Umbilical cord (tissue), 2 donors: ENCODE measurements around the gene MAP3K14. TPM values are rescaled to one million over a fixed set of nuclear protein-coding genes. Genes with fewer than 3 reads are reported as not detected.

Experiments used
- DNase-seq: peaks from one replicate; pipeline ENCODE4 v3.0.0-alpha.2; 2015; ENCODE audit warnings: low spot score
- total RNA-seq: library from RNA; depleted of rRNA; stranded (reverse); fragments of >200 nt; gene quantifications from one replicate; pipeline ENCODE4 v1.2.3, GENCODE V29; 2014; ENCODE audit warnings: low replicate concordance; ENCODE audit not compliant: insufficient read depth

MAP3K14 gene
- total RNA-seq, 1 donor from 2014 or later: 0.96 TPM

- no peak for DNase-seq
Measured at GRCh38 chr17:45223539-45224528, 93.0 kb downstream of the MAP3K14 start.

DNA sequence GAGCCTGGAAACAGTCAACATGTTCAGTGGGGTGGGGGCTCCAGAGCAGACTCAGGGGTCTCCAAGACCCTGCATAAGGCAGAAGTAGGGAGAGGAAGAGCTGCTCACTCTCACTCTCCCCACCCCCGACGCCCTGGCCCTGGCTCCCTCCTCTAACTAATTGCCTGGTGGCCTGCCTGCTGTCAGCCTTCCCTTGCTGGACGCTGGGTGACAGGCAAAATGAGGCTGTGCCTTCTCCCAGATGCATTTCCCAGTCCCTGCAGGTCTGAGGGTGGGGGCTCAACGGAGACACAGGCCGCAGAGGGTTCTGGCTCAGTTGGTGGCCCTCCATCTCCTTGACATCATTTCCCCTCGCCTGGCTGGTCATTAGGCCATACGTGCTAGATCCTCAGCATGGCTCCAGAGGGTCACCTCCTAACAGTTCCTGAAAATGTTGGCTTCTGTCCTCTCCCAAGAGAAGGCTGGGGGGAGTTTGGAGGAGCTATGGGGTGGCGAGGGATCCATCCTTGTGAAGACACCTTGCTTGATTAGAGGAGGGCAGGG lies 93.8 kb downstream of the MAP3K14 start:
- DNase-seq: no peak

- DNase-seq: no peak
Measured at GRCh38 chr17:45222289-45222995, 94.4 kb downstream of the MAP3K14 start.

DNA sequence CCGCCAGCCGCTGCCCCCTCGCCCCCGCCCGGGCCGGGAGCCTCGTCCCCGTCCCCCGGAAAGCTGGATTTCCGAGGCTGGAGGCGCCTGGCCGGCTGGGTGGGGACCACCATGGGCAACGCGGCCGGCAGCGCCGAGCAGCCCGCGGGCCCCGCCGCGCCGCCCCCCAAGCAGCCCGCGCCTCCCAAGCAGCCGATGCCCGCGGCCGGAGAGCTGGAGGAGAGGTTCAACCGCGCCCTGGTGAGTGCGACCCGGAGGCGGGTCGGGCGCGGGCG lies 94.9 kb downstream of the MAP3K14 start:
- DNase-seq: no peak

DNA sequence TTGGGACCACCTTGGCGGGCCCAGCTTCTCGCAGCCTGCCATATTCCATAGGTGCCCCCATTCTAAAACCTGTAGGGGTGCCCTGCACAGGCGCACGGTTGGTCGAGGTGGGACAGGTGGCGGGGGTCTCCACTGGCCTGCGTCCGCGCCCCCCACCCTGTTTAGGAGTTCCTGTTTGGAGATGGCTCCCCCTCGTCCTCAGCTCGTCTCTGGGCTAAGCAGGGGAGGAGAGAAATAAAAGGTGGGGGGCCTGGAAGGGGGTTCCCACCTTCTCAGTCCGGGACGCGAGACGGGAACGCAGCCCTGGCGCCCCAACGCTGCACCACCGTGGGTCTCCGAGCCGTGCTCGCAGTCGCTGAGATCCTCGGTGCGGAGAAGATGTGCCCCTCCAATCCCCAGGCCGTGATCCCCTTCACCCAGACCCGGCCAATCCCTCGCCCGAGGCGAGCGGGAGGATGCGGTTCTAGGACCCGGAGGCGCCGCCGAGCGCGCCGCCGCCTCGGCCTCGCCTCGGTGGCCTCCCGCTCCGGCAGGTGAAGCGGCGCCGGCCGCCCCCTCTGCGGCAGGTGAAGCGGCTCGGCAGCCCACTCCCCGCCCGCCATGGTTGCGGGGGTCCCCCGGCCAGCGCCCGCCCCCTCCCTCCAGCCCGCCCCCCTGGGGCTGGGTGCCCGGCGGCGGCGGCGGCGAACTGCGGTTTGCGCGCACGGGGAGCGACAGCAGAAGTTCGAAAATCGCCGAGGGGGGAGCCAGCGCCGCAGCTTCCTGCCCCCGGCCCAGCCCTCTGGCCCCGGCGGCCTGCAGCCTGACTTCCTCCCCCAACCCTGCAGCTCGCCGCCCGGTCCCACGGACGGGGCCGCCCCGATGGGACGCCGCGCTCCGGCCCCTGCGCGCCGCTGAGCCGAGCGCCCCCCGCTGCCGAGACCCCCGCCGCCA lies 95.5 kb downstream of the MAP3K14 start, which contains the start of gene FMNL1:
Gene FMNL1 (plus strand): TSS at position 805 of the 933 bp plus-strand sequence. CDS start 240 bp downstream, outside the sequence.
- DNase-seq: no peak

GRCh38 chr17:45220079-45220478 lies 96.7 kb downstream of the MAP3K14 start:
- no peak for DNase-seq

- DNase-seq: peak; percentile 77
Measured at GRCh38 chr17:45218895-45219661, 97.7 kb downstream of the MAP3K14 start.

Other genes with a start within 250 kb of the MAP3K14 start
- 12.0 TPM for gene PLCD3, start 184.5 kb downstream of the MAP3K14 start, total RNA-seq
- 0.72 TPM for gene ACBD4, start 181.3 kb downstream of the MAP3K14 start, total RNA-seq
- gene HEXIM1, start 168.5 kb downstream of the MAP3K14 start, total RNA-seq: 14.4 TPM
- 1.9 TPM for gene HEXIM2, start 155.1 kb downstream of the MAP3K14 start, total RNA-seq
- 3.1 TPM for gene FMNL1, start 95.1 kb downstream of the MAP3K14 start, total RNA-seq
- gene SPATA32, start 54.9 kb downstream of the MAP3K14 start, total RNA-seq: not detected
- gene ARHGAP27, start 115.8 kb upstream of the MAP3K14 start, total RNA-seq: 33.2 TPM
- gene PLEKHM1, start 173.7 kb upstream of the MAP3K14 start, total RNA-seq: 23.1 TPM